Testis (tissue), 3 donors: Measurements from ENCODE around the gene THADA. TPM values are rescaled to one million over a fixed set of nuclear protein-coding genes. Genes with fewer than 3 reads are reported as not detected.
"Not testable (repeated sequence)": the region's sequence is repeated elsewhere in the genome, so short reads cannot be mapped to it uniquely, and the experiment has no call there.

ENCODE experiments used
- DNase-seq: peaks from one replicate; pipeline ENCODE4 v3.0.0-alpha.2; 2019
- H3K27ac ChIP-seq, 2 donors: fragments of 200-600 bp; sonication (generic); one replicate each; pipeline ENCODE4 v1.5.1; 2019
- H3K27me3 ChIP-seq: fragments of 200-600 bp; sonication (generic); one replicate; pipeline ENCODE4 v1.5.1; 2019
- H3K36me3 ChIP-seq: fragments of 200-600 bp; sonication (generic); one replicate; pipeline ENCODE4 v1.5.1; 2017; ENCODE audit warnings: low read depth; ENCODE audit errors: missing control alignments
- H3K4me1 ChIP-seq: fragments of 200-600 bp; sonication (generic); one replicate; pipeline ENCODE4 v1.5.1; 2019
- H3K4me3 ChIP-seq, 2 donors: fragments of 200-600 bp; sonication (generic); one replicate each; pipeline ENCODE4 v1.5.1; 2017 to 2019
- H3K9me3 ChIP-seq: fragments of 200-600 bp; sonication (generic); one replicate; pipeline ENCODE4 v1.5.1; 2017
- CTCF ChIP-seq, 3 experiments: fragments of 450-650 bp in 2 of 3; fragments of 200-600 bp in 1 of 3; sonication (generic) in 1 of 3; IDR thresholded peaks; one replicate each; pipeline ENCODE4 v1.5.1; 2016 to 2019; ENCODE audit warnings: antibody characterized with exemption in 3 of 3, mild to moderate bottlenecking in 2 of 3, moderate library complexity in 1 of 3
- POLR2A ChIP-seq: fragments of 450-650 bp; IDR thresholded peaks from one replicate; pipeline ENCODE4 v1.6.1; 2017; ENCODE audit warnings: antibody characterized with exemption, mild to moderate bottlenecking, moderate library complexity
- WGBS, 2 donors: methylation state at CpG; one replicate each; pipeline ENCODE4 v1.1.5; 2018; 5-methylcytosine and 5-hydroxymethylcytosine counted together
- intact Hi-C: fragments of 100-400 bp; cut with DNase I; formaldehyde crosslinking; loops from one replicate; pipeline ENCODE4 v1.15.1; 2023; ENCODE audit warnings: low total_unique reads
- polyA plus RNA-seq: library from polyadenylated mRNA; stranded (reverse); fragments of 350-450 nt; fragmentation: Illumina TruSeq; extraction: RNeasy Lipid Tissue Mini Kit (QIAGEN cat#74804); gene quantifications from one replicate; pipeline ENCODE4 v1.2.3, GENCODE V29; 2014; ENCODE audit warnings: low read depth, low replicate concordance; ENCODE audit not compliant: insufficient read depth
- total RNA-seq, 2 donors: library from RNA; depleted of rRNA; stranded (reverse); fragments of >200 nt; gene quantifications; one replicate each; pipeline ENCODE4 v1.2.3, GENCODE V29; 2016

The THADA gene
- total and polyA plus RNA-seq, 3 donors from 2014 or later: 29.5 to 43.9 (median 39.5) TPM

GRCh38 chr2:43605079-43605655, 9.3 kb upstream of the THADA start:
- Histone ChIP-seq H3K9me3 (no peaks in the 10 kb centered on the region), H3K36me3 (no peaks in the 10 kb centered on the region), H3K27me3 (no peaks in the 10 kb centered on the region), H3K4me3 (no peak overlapping the region), H3K27ac (no peak overlapping the region), H3K4me1 (no peaks in the 10 kb centered on the region)
- no peak for TF ChIP-seq POLR2A
- TF ChIP-seq CTCF (IDR thresholded peaks at IDR 0.05): peak in 2 of 3 experiments; percentile 42 to 44
- intact Hi-C loops: no loop called here
- peak; percentile 61 for DNase-seq
- WGBS, 2 donors: 20 to 40% methylated on average over 2 of the region's 2 CpGs

- 65 to 74% methylated on average over 4 of the region's 4 CpGs for WGBS, 2 donors
- TF ChIP-seq POLR2A: no peak
- Histone ChIP-seq H3K27me3 (no peaks in the 10 kb centered on the region), H3K27ac (no peak overlapping the region), H3K9me3 (no peaks in the 10 kb centered on the region), H3K4me3 (no peak overlapping the region), H3K36me3 (no peaks in the 10 kb centered on the region), H3K4me1 (no peaks in the 10 kb centered on the region)
- no peak for DNase-seq
- intact Hi-C loops: no loop called here
These were observed 8.8 kb upstream of the THADA start for GRCh38 chr2:43604674-43605073.

GRCh38 chr2:43600596-43600995, 4.8 kb upstream of the THADA start:
- H3K9me3 ChIP-seq, DNase-seq, H3K4me3 ChIP-seq, H3K36me3 ChIP-seq, H3K27me3 ChIP-seq, H3K4me1 ChIP-seq, H3K27ac ChIP-seq, intact Hi-C loops: not testable (repeated sequence)
- WGBS, 2 donors: 73 to 80% methylated on average over 1 of the region's 1 CpG

GRCh38 chr2:43594875-43595274, 963 bp downstream of the THADA start:
- peaks cover 9% of the 10 kb centered on the region for H3K4me1 ChIP-seq
- TF ChIP-seq POLR2A (no peak), CTCF (IDR thresholded peaks at IDR 0.05) (no peak)
- intact Hi-C loops: no loop called here
- DNase-seq: no peak
- H3K36me3 ChIP-seq: no peaks in the 10 kb centered on the region
- H3K9me3 ChIP-seq: no peaks in the 10 kb centered on the region
- H3K27ac ChIP-seq: no peak overlapping the region
- 69 to 81% methylated on average over 3 of the region's 3 CpGs for WGBS, 2 donors
- H3K27me3 ChIP-seq: no peaks in the 10 kb centered on the region
- peak overlapping the region; percentile 90 to 92 for H3K4me3 ChIP-seq

- H3K4me1 ChIP-seq: peaks cover 9% of the 10 kb centered on the region
- no peak overlapping the region for H3K27ac ChIP-seq
- intact Hi-C loops: no loop called here
- H3K9me3 ChIP-seq: no peaks in the 10 kb centered on the region
- H3K4me3 ChIP-seq: no peak overlapping the region
- no peaks in the 10 kb centered on the region for H3K27me3 ChIP-seq
- H3K36me3 ChIP-seq: no peaks in the 10 kb centered on the region
- WGBS, 2 donors: 68 to 78% methylated on average over 3 of the region's 3 CpGs
- no peak for DNase-seq
- no peak for TF ChIP-seq POLR2A
- TF ChIP-seq CTCF (IDR thresholded peaks at IDR 0.05): no peak
These were observed 2.6 kb downstream of the THADA start for GRCh38 chr2:43593254-43593653.

GRCh38 chr2:43592443-43592842, 3.4 kb downstream of the THADA start:
- no peak for DNase-seq
- intact Hi-C loops: no loop called here
- Histone ChIP-seq H3K4me3 (no peak overlapping the region), H3K27ac (no peak overlapping the region), H3K27me3 (no peaks in the 10 kb centered on the region), H3K36me3 (no peaks in the 10 kb centered on the region), H3K4me1 (peaks cover 9% of the 10 kb centered on the region), H3K9me3 (no peaks in the 10 kb centered on the region)
- no peak for TF ChIP-seq CTCF (IDR thresholded peaks at IDR 0.05)
- no peak for TF ChIP-seq POLR2A
